Measurements from ENCODE around the gene PCDH9.

PCDH9 gene

GRCh38 chr13:67083519-67083918 lies 146.6 kb downstream of the PCDH9 start:
- DNase-seq (ENCODE audit: low read depth, low spot score) = no peak

- DNase-seq (ENCODE audit: low read depth, low spot score) = no peak
Observed at GRCh38 chr13:67080351-67080750, 149.8 kb downstream of the PCDH9 start.

- no peak for DNase-seq (ENCODE audit: low read depth, low spot score)
Observed at GRCh38 chr13:67078062-67078461, 152.1 kb downstream of the PCDH9 start.

GRCh38 chr13:67077132-67077531 lies 153.0 kb downstream of the PCDH9 start:
- DNase-seq (ENCODE audit: low read depth, low spot score) = no peak

- no peak for DNase-seq (ENCODE audit: low read depth, low spot score)
Observed at GRCh38 chr13:67076378-67076777, 153.8 kb downstream of the PCDH9 start.

- no peak for DNase-seq (ENCODE audit: low read depth, low spot score)
Observed at GRCh38 chr13:67075239-67075638, 154.9 kb downstream of the PCDH9 start.

- DNase-seq (ENCODE audit: low read depth, low spot score) = no peak
Observed at GRCh38 chr13:67071918-67072598, 158.1 kb downstream of the PCDH9 start.

- no peak for DNase-seq (ENCODE audit: low read depth, low spot score)
Observed at GRCh38 chr13:67070306-67070705, 159.8 kb downstream of the PCDH9 start.

GRCh38 chr13:67069117-67069767 lies 160.9 kb downstream of the PCDH9 start:
- no peak for DNase-seq (ENCODE audit: low read depth, low spot score)

- DNase-seq (ENCODE audit: low read depth, low spot score) = no peak
Observed at GRCh38 chr13:67064920-67065319, 165.2 kb downstream of the PCDH9 start.

GRCh38 chr13:67063036-67063435 lies 167.1 kb downstream of the PCDH9 start:
- DNase-seq (ENCODE audit: low read depth, low spot score) = no peak

GRCh38 chr13:67062160-67062559 lies 168.0 kb downstream of the PCDH9 start:
- DNase-seq (ENCODE audit: low read depth, low spot score) = no peak

GRCh38 chr13:67061750-67062149 lies 168.4 kb downstream of the PCDH9 start:
- no peak for DNase-seq (ENCODE audit: low read depth, low spot score)

- DNase-seq (ENCODE audit: low read depth, low spot score) = no peak
Observed at GRCh38 chr13:67052550-67053490, 177.3 kb downstream of the PCDH9 start.

- no peak for DNase-seq (ENCODE audit: low read depth, low spot score)
Observed at GRCh38 chr13:67049744-67050143, 180.4 kb downstream of the PCDH9 start.

GRCh38 chr13:67048821-67049150 lies 181.3 kb downstream of the PCDH9 start:
- no peak for DNase-seq (ENCODE audit: low read depth, low spot score)

GRCh38 chr13:67048084-67048820 lies 181.9 kb downstream of the PCDH9 start:
- peak; percentile 22 for DNase-seq (ENCODE audit: low read depth, low spot score)

GRCh38 chr13:67045357-67045756 lies 184.8 kb downstream of the PCDH9 start:
- DNase-seq (ENCODE audit: low read depth, low spot score) = no peak

- DNase-seq (ENCODE audit: low read depth, low spot score) = no peak
Observed at GRCh38 chr13:67043901-67044300, 186.2 kb downstream of the PCDH9 start.

- no peak for DNase-seq (ENCODE audit: low read depth, low spot score)
Observed at GRCh38 chr13:67042556-67042955, 187.6 kb downstream of the PCDH9 start.

- no peak for DNase-seq (ENCODE audit: low read depth, low spot score)
Observed at GRCh38 chr13:67036699-67037457, 193.3 kb downstream of the PCDH9 start.

All from brain pericyte (primary cell).